Endothelial cell of umbilical vein (primary cell): ENCODE measurements around the gene CHRNA9. TPM values are rescaled to one million over a fixed set of nuclear protein-coding genes. Genes with fewer than 3 reads are reported as not detected.

ENCODE experiments used
- BruUV-seq: library from RNA; stranded (reverse); fragments of 400-500 nt; replicated peaks from 2 replicates; lab custom pipeline; 2021; lab: Mats Ljungman, UMichigan
- CTCF ChIA-PET: fragments of 300-600, 350-600 bp; sonication (Branson Sonifier 250); formaldehyde crosslinking; loops from one replicate; lab custom pipeline; 2021; ENCODE audit warnings: antibody characterized with exemption, inconsistent platforms; lab: Charles Lee
- POLR2A ChIA-PET: fragments of 300-600, 350-600 bp; sonication (Branson Sonifier 250); formaldehyde crosslinking; loops from one replicate; lab custom pipeline; 2021; ENCODE audit warnings: antibody characterized with exemption, inconsistent platforms; lab: Charles Lee
- DNase-seq: peaks from one replicate; pipeline ENCODE4 v3.0.0-alpha.2; 2011; ENCODE audit warnings: low read depth, low spot score
- FAIRE-seq: peaks from 2 replicates; lab custom pipeline; 2011; peaks lifted over from hg19 to GRCh38; lab: Jason Lieb, UNC
- H2AFZ ChIP-seq: 2 replicates; pipeline ENCODE4 v1.6.0; 2012; ENCODE audit warnings: low read depth, low read length, control low read depth, inconsistent platforms
- H3K27ac ChIP-seq: 2 replicates; pipeline ENCODE4 v1.5.1; 2011; ENCODE audit warnings: low read depth, mild to moderate bottlenecking, control low read depth, low read length, moderate library complexity; ENCODE audit not compliant: insufficient read depth
- H3K27me3 ChIP-seq, 2 experiments: 2 replicates each; pipeline versions ENCODE4 v1.6.0 to v1.6.1; 2011; ENCODE audit warnings: low read length in 2 of 2, mixed read lengths in 1 of 2; ENCODE audit not compliant: control insufficient read depth in 2 of 2, insufficient read depth in 2 of 2
- H3K36me3 ChIP-seq, 2 experiments: 2 replicates in 1 of 2; 3 replicates in 1 of 2; pipeline ENCODE4 v1.5.1; 2011; ENCODE audit warnings: low read length in 2 of 2, mild to moderate bottlenecking in 1 of 2, moderate library complexity in 1 of 2; ENCODE audit not compliant: control insufficient read depth in 2 of 2, insufficient read depth in 2 of 2; ENCODE audit errors: extremely low read depth in 1 of 2
- H3K4me1 ChIP-seq: 3 replicates; pipeline ENCODE4 v1.5.1; 2011; ENCODE audit warnings: mild to moderate bottlenecking, low read length; ENCODE audit not compliant: control insufficient read depth, insufficient read depth; ENCODE audit errors: extremely low read depth
- H3K4me2 ChIP-seq: 2 replicates; pipeline ENCODE4 v1.6.1; 2011; ENCODE audit warnings: low read length, control low read depth, mixed read lengths; ENCODE audit not compliant: insufficient read depth
- H3K4me3 ChIP-seq, 3 experiments: fragments of 200-600 bp in 1 of 3; sonication (generic), shearing (Covaris generic) in 1 of 3; replicated peaks in 1 of 3; 2 replicates each; pipeline ENCODE4 v1.5.1; 2011 to 2016; ENCODE audit warnings: control low read depth in 3 of 3, low read length in 3 of 3, mild to moderate bottlenecking in 2 of 3, inconsistent platforms in 1 of 3, low read depth in 1 of 3, moderate library complexity in 1 of 3; ENCODE audit not compliant: insufficient read depth in 1 of 3
- H3K79me2 ChIP-seq: 2 replicates; pipeline ENCODE4 v1.6.0; 2012; ENCODE audit warnings: low read length, inconsistent platforms; ENCODE audit not compliant: control insufficient read depth, insufficient read depth
- H3K9ac ChIP-seq: replicated peaks from 2 replicates; pipeline ENCODE3; 2011; ENCODE audit warnings: low read length, control low read depth; ENCODE audit not compliant: insufficient read depth; ENCODE audit errors: extremely low read depth
- H3K9me1 ChIP-seq: replicated peaks from 3 replicates; pipeline ENCODE4 v1.6.0; 2011; ENCODE audit warnings: mild to moderate bottlenecking, low read length; ENCODE audit not compliant: control insufficient read depth, insufficient read depth; ENCODE audit errors: extremely low read depth
- H3K9me3 ChIP-seq: replicated peaks from 2 replicates; pipeline ENCODE4 v1.5.1; 2012; ENCODE audit warnings: low read length, inconsistent platforms; ENCODE audit not compliant: control insufficient read depth, insufficient read depth
- H4K20me1 ChIP-seq: replicated peaks from 2 replicates; pipeline ENCODE3; 2011; ENCODE audit warnings: mild to moderate bottlenecking, low read length; ENCODE audit not compliant: control insufficient read depth, insufficient read depth; ENCODE audit errors: extremely low read depth
- CTCF ChIP-seq, 2 donors: IDR thresholded peaks; 1 replicate in 1 of 2; 2 replicates in 1 of 2; pipeline ENCODE4 v1.5.1; 2011; ENCODE audit warnings: low read length in 2 of 2, mild to moderate bottlenecking in 2 of 2, moderate library complexity in 2 of 2, control low read depth in 1 of 2, inconsistent platforms in 1 of 2, low read depth in 1 of 2; ENCODE audit not compliant: insufficient read depth in 1 of 2; ENCODE audit errors: extremely low read depth in 1 of 2
- EZH2 ChIP-seq: IDR thresholded peaks from 2 replicates; pipeline ENCODE4 v1.6.1; 2012; ENCODE audit warnings: borderline replicate concordance, low read depth, mild to moderate bottlenecking, moderate library complexity, low read length, inconsistent platforms; ENCODE audit not compliant: severe bottlenecking
- FOS ChIP-seq: IDR thresholded peaks from 2 replicates; pipeline ENCODE4 v1.6.1; 2011; ENCODE audit warnings: mild to moderate bottlenecking, low read length, moderate library complexity, borderline replicate concordance; ENCODE audit not compliant: insufficient read depth
- JUN ChIP-seq: IDR thresholded peaks from 2 replicates; pipeline ENCODE4 v1.6.1; 2011; ENCODE audit warnings: borderline replicate concordance, low read depth; ENCODE audit not compliant: insufficient read length, insufficient read depth
- MAX ChIP-seq: IDR thresholded peaks from 2 replicates; pipeline ENCODE4 v1.6.1; 2011; ENCODE audit not compliant: insufficient read depth, insufficient read length
- POLR2A ChIP-seq: IDR thresholded peaks from 2 replicates; pipeline ENCODE4 v1.6.1; 2012; ENCODE audit warnings: low read depth, mild to moderate bottlenecking, control low read depth, low read length
- POLR2AphosphoS5 ChIP-seq: IDR thresholded peaks from 2 replicates; pipeline ENCODE4 v1.6.1; 2012; ENCODE audit warnings: low read depth, mild to moderate bottlenecking, control low read depth, low read length, moderate library complexity; ENCODE audit not compliant: insufficient read depth
- dilution Hi-C: fragments of 300-500 bp; cut with MboI; formaldehyde crosslinking; loops from one replicate; pipeline ENCODE4 v1.15.0; 2019; ENCODE audit warnings: low sequenced_read_pairs; ENCODE audit not compliant: extremely low pct_ligation_motif_present
- intact Hi-C: fragments of 100-400 bp; cut with micrococcal nuclease; formaldehyde crosslinking; loops from one replicate; pipeline ENCODE4 v1.10.0; 2022
- polyA plus RNA-seq, 4 experiments: library from polyadenylated mRNA; depleted of rRNA in 3 of 4; stranded (reverse) in 3 of 4; unstranded in 1 of 4; fragments of >200 nt; gene quantifications; 2 replicates each; pipeline versions ENCODE4 v1.2.1 to v1.2.3, GENCODE V29; 2011 to 2012; ENCODE audit warnings: missing spikeins in 1 of 4
- total RNA-seq: library from RNA; stranded (reverse); gene quantifications from 2 replicates; pipeline ENCODE4 v1.2.3, GENCODE V29; 2021

The CHRNA9 gene
- total and polyA plus RNA-seq, 2 donors (not counting 3 experiments of a cell fraction or from before 2014, with no cell fraction given), result not detected

GRCh38 chr4:40292313-40292759 is 42.8 kb upstream of the CHRNA9 start:
- Histone ChIP-seq H3K9ac (no peak overlapping the region), H4K20me1 (no peaks in the 10 kb centered on the region), H3K27ac (no peak overlapping the region), H3K4me1 (no peaks in the 10 kb centered on the region), H3K36me3 (no peaks in the 10 kb centered on the region), H3K27me3 (peaks cover 0 to 2% of the 10 kb centered on the region in 2 experiments), H2AFZ (peak overlapping the region; percentile 43), H3K4me3 (no peak overlapping the region), H3K79me2 (no peaks in the 10 kb centered on the region), H3K9me1 (no peaks in the 10 kb centered on the region), H3K9me3 (peaks cover 2% of the 10 kb centered on the region), H3K4me2 (no peak overlapping the region)
- dilution Hi-C loops, result no loop called here
- CTCF ChIA-PET, result interaction anchor here (1.3 to 1.9 kb wide), 3 partner anchors 14 to 33 kb away, joined by 3 to 6 read pairs (median 6); no protein-coding TSS in a partner anchor
- intact Hi-C loops, result no loop called here
- FAIRE-seq, result peak; percentile 75
- DNase-seq, result peak; percentile 15
- POLR2A ChIA-PET, result no interaction called here
- TF ChIP-seq FOS (peak; percentile 16), JUN (no peak), POLR2A (no peak), POLR2AphosphoS5 (no peak), MAX (no peak), EZH2 (no peak), CTCF (IDR thresholded peaks at IDR 0.05; ENCODE audit: extremely low read depth in 1 of 2, insufficient read depth in 1 of 2, low read depth in 1 of 2, low read length in 2 of 2) (no peak)
- no TSS peak for BruUV-seq
